IPS DF 6.9 (cell line): ENCODE measurements around the gene GPC1.

ENCODE experiments used
- DNase-seq: peaks from one replicate; pipeline ENCODE4 v3.0.0-alpha.2; 2013; ENCODE audit warnings: low read depth, low spot score
- H3K27ac ChIP-seq: one replicate; pipeline ENCODE4 v1.5.1; 2013; ENCODE audit warnings: low read length, control low read depth
- H3K27me3 ChIP-seq: 2 replicates; pipeline ENCODE4 v1.6.1; 2013; ENCODE audit warnings: mild to moderate bottlenecking, low read length; ENCODE audit not compliant: control insufficient read depth, insufficient read depth
- H3K36me3 ChIP-seq: 2 replicates; pipeline ENCODE4 v1.6.1; 2013; ENCODE audit warnings: low read length; ENCODE audit not compliant: control insufficient read depth, insufficient read depth
- H3K4me1 ChIP-seq: 2 replicates; pipeline ENCODE4 v1.6.1; 2013; ENCODE audit warnings: low read length; ENCODE audit not compliant: control insufficient read depth, insufficient read depth
- H3K4me3 ChIP-seq: 2 replicates; pipeline ENCODE4 v1.5.1; 2013; ENCODE audit warnings: mild to moderate bottlenecking, low read length
- H3K9me3 ChIP-seq: 2 replicates; pipeline ENCODE4 v1.6.1; 2013; ENCODE audit warnings: low read length, inconsistent platforms; ENCODE audit not compliant: control insufficient read depth, insufficient read depth
- WGBS: extraction: QIAGEN DNeasy Blood & Tissue Kit; methylation state at CpG from one replicate; pipeline ENCODE4 v1.1.7; 2013; ENCODE audit warnings: mixed read lengths, missing lambda C conversion rate; ENCODE audit not compliant: insufficient read length, insufficient coverage; 5-methylcytosine and 5-hydroxymethylcytosine counted together

GPC1 gene

GRCh38 chr2:240424341-240425235 lies 10.9 kb upstream of the GPC1 start:
- no peak for DNase-seq
- H3K27me3 ChIP-seq = no peaks in the 10 kb centered on the region
- H3K27ac ChIP-seq = no peak overlapping the region
- H3K4me1 ChIP-seq = no peaks in the 10 kb centered on the region
- H3K4me3 ChIP-seq = no peak overlapping the region; the same call in 1 of the 2 replicates
- H3K9me3 ChIP-seq = 0 out of 2 replicates have a peak, but pooled peaks cover 3% of the 10 kb centered on the region
- WGBS = no CpG with 5 or more reads among the region's 29 CpGs
- no peaks in the 10 kb centered on the region for H3K36me3 ChIP-seq

- Histone ChIP-seq H3K9me3 (no peaks in the 10 kb centered on the region), H3K4me3 (no peak overlapping the region), H3K27me3 (no peaks in the 10 kb centered on the region), H3K27ac (no peak overlapping the region), H3K36me3 (no peaks in the 10 kb centered on the region), H3K4me1 (no peaks in the 10 kb centered on the region; the same call in 1 of the 2 replicates)
- no peak for DNase-seq
- no CpG with 5 or more reads among the region's 6 CpGs for WGBS
Observed at GRCh38 chr2:240425236-240425615, 10.2 kb upstream of the GPC1 start.

GRCh38 chr2:240425697-240426096 lies 9.8 kb upstream of the GPC1 start:
- DNase-seq = no peak
- H3K4me1 ChIP-seq = no peaks in the 10 kb centered on the region; the same call in 1 of the 2 replicates
- H3K36me3 ChIP-seq = no peaks in the 10 kb centered on the region
- no CpG with 5 or more reads among the region's 5 CpGs for WGBS
- no peak overlapping the region for H3K4me3 ChIP-seq
- H3K9me3 ChIP-seq = no peaks in the 10 kb centered on the region
- no peaks in the 10 kb centered on the region for H3K27me3 ChIP-seq
- no peak overlapping the region for H3K27ac ChIP-seq

GRCh38 chr2:240426845-240427721 lies 8.4 kb upstream of the GPC1 start:
- no CpG with 5 or more reads among the region's 21 CpGs for WGBS
- H3K9me3 ChIP-seq = no peaks in the 10 kb centered on the region
- H3K36me3 ChIP-seq = no peaks in the 10 kb centered on the region
- no peaks in the 10 kb centered on the region; the same call in 1 of the 2 replicates for H3K4me1 ChIP-seq
- H3K27me3 ChIP-seq = no peaks in the 10 kb centered on the region
- H3K27ac ChIP-seq = no peak overlapping the region
- no peak for DNase-seq
- no peak overlapping the region for H3K4me3 ChIP-seq

- no peak overlapping the region for H3K4me3 ChIP-seq
- WGBS = no CpG with 5 or more reads among the region's 6 CpGs
- no peaks in the 10 kb centered on the region for H3K36me3 ChIP-seq
- no peaks in the 10 kb centered on the region for H3K9me3 ChIP-seq
- no peak overlapping the region for H3K27ac ChIP-seq
- no peaks in the 10 kb centered on the region; the same call in 1 of the 2 replicates for H3K4me1 ChIP-seq
- DNase-seq = no peak
- no peaks in the 10 kb centered on the region for H3K27me3 ChIP-seq
Observed at GRCh38 chr2:240427729-240428128, 7.7 kb upstream of the GPC1 start.

GRCh38 chr2:240428245-240428644 lies 7.2 kb upstream of the GPC1 start:
- Histone ChIP-seq H3K4me1 (no peaks in the 10 kb centered on the region; the same call in 1 of the 2 replicates), H3K36me3 (no peaks in the 10 kb centered on the region), H3K27me3 (no peaks in the 10 kb centered on the region), H3K4me3 (no peak overlapping the region), H3K9me3 (no peaks in the 10 kb centered on the region), H3K27ac (no peak overlapping the region)
- DNase-seq = no peak
- WGBS = no CpG with 5 or more reads among the region's 5 CpGs

- Histone ChIP-seq H3K9me3 (no peaks in the 10 kb centered on the region), H3K36me3 (no peaks in the 10 kb centered on the region), H3K27ac (no peak overlapping the region), H3K4me1 (no peaks in the 10 kb centered on the region; the same call in 1 of the 2 replicates), H3K27me3 (no peaks in the 10 kb centered on the region), H3K4me3 (no peak overlapping the region)
- DNase-seq = no peak
- WGBS = no CpG with 5 or more reads among the region's 10 CpGs
Observed at GRCh38 chr2:240429341-240429871, 6.1 kb upstream of the GPC1 start.

- Histone ChIP-seq H3K9me3 (no peaks in the 10 kb centered on the region), H3K4me1 (peaks cover 1% of the 10 kb centered on the region), H3K4me3 (no peak overlapping the region), H3K36me3 (no peaks in the 10 kb centered on the region), H3K27me3 (no peaks in the 10 kb centered on the region), H3K27ac (no peak overlapping the region)
- no peak for DNase-seq
- no CpG with 5 or more reads among the region's 14 CpGs for WGBS
Observed at GRCh38 chr2:240429872-240430491, 5.5 kb upstream of the GPC1 start.

GRCh38 chr2:240430595-240430994 lies 4.9 kb upstream of the GPC1 start:
- no CpG with 5 or more reads among the region's 5 CpGs for WGBS
- peaks cover 1% of the 10 kb centered on the region for H3K4me1 ChIP-seq
- no peaks in the 10 kb centered on the region for H3K27me3 ChIP-seq
- no peaks in the 10 kb centered on the region for H3K36me3 ChIP-seq
- H3K9me3 ChIP-seq = no peaks in the 10 kb centered on the region
- DNase-seq = no peak
- no peak overlapping the region for H3K27ac ChIP-seq
- no peak overlapping the region for H3K4me3 ChIP-seq

GRCh38 chr2:240431271-240431660 lies 4.2 kb upstream of the GPC1 start:
- no CpG with 5 or more reads among the region's 3 CpGs for whole genome bisulfite sequencing
- Histone ChIP-seq H3K4me3 (no peak overlapping the region), H3K36me3 (no peaks in the 10 kb centered on the region), H3K27me3 (no peaks in the 10 kb centered on the region), H3K9me3 (no peaks in the 10 kb centered on the region), H3K4me1 (peaks cover 1% of the 10 kb centered on the region), H3K27ac (no peak overlapping the region)
- no peak for DNase-seq
